HG02642 (cell line): ENCODE results near the gene DUSP15.
"Not testable (repeated sequence)": the region's sequence is repeated elsewhere in the genome, so short reads cannot be mapped to it uniquely, and the experiment has no call there.

Experiments
- ATAC-seq: cut with Tn5 transposase; IDR thresholded peaks from one replicate; pipeline ENCODE4 v1.9.1; 2021; ENCODE audit warnings: mild to moderate bottlenecking; ENCODE audit not compliant: unreplicated experiment, poor library complexity

Gene DUSP15

GRCh38 chr20:31842471-31843157 lies 27.7 kb downstream of the DUSP15 start:
- ATAC-seq = no peak

GRCh38 chr20:31841928-31842327 lies 28.4 kb downstream of the DUSP15 start:
- no peak for ATAC-seq

- ATAC-seq = no peak
These were observed 29.2 kb downstream of the DUSP15 start for GRCh38 chr20:31840906-31841816.

GRCh38 chr20:31839782-31840487 lies 30.4 kb downstream of the DUSP15 start:
- ATAC-seq = no peak

GRCh38 chr20:31838646-31839292 lies 31.6 kb downstream of the DUSP15 start:
- no peak for ATAC-seq

- ATAC-seq = no peak
These were observed 32.4 kb downstream of the DUSP15 start for GRCh38 chr20:31837896-31838397.

GRCh38 chr20:31836853-31837608 lies 33.3 kb downstream of the DUSP15 start:
- no peak for ATAC-seq

GRCh38 chr20:31835977-31836852 lies 34.1 kb downstream of the DUSP15 start:
- peak; percentile 72 for ATAC-seq

- no peak for ATAC-seq
These were observed 34.8 kb downstream of the DUSP15 start for GRCh38 chr20:31835554-31835953.

- ATAC-seq = no peak
These were observed 36.3 kb downstream of the DUSP15 start for GRCh38 chr20:31833931-31834521.

GRCh38 chr20:31833130-31833930 lies 37.0 kb downstream of the DUSP15 start:
- ATAC-seq = no peak

GRCh38 chr20:31831771-31832306 lies 38.5 kb downstream of the DUSP15 start:
- ATAC-seq = no peak

- ATAC-seq = no peak
These were observed 39.1 kb downstream of the DUSP15 start for GRCh38 chr20:31831211-31831610.

- ATAC-seq = no peak
These were observed 39.8 kb downstream of the DUSP15 start for GRCh38 chr20:31830406-31830981.

- no peak for ATAC-seq
These were observed 40.6 kb downstream of the DUSP15 start for GRCh38 chr20:31829731-31830130.

GRCh38 chr20:31828016-31828415 lies 42.3 kb downstream of the DUSP15 start:
- ATAC-seq = not testable (repeated sequence)

GRCh38 chr20:31827059-31827458 lies 43.3 kb downstream of the DUSP15 start:
- no peak for ATAC-seq
